WTC11 (cell line): Measurements from ENCODE around the gene AFF3. TPM values are rescaled to one million over a fixed set of nuclear protein-coding genes. Genes with fewer than 3 reads are reported as not detected.

Experiments used
- ATAC-seq: fragments of 200-7000 bp; cut with Tn5 transposase; 2 replicates; pipeline ENCODE4 v1.10.0; 2021; ENCODE audit warnings: mild to moderate bottlenecking, moderate library complexity
- CTCF ChIA-PET: fragments of 300-600 bp; sonication (Branson Sonifier 250); formaldehyde crosslinking; loops from one replicate; lab custom pipeline; 2021; ENCODE audit warnings: antibody characterized with exemption; lab: Charles Lee
- POLR2A ChIA-PET: fragments of 350-600 bp; sonication (Branson Sonifier 250); formaldehyde crosslinking; loops from one replicate; lab custom pipeline; 2021; ENCODE audit warnings: antibody characterized with exemption; lab: Charles Lee
- DNase-seq: peaks from one replicate; pipeline ENCODE4 v3.0.0; 2021; ENCODE audit warnings: low spot score
- H3K27ac Mint-ChIP-seq: 2 replicates; pipeline ENCODE4 v1.8.0; 2021; ENCODE audit warnings: mixed read lengths
- H3K27me3 Mint-ChIP-seq: 2 replicates; pipeline ENCODE4 v1.8.0; 2021; ENCODE audit warnings: low read depth, mild to moderate bottlenecking, moderate library complexity, mixed read lengths
- H3K36me3 Mint-ChIP-seq: 2 replicates; pipeline ENCODE4 v1.8.0; 2021; ENCODE audit warnings: mixed read lengths
- H3K4me1 Mint-ChIP-seq: 2 replicates; pipeline ENCODE4 v1.8.0; 2022; ENCODE audit warnings: mixed read lengths
- H3K4me3 Mint-ChIP-seq: 2 replicates; pipeline ENCODE4 v1.8.0; 2021; ENCODE audit warnings: mild to moderate bottlenecking, moderate library complexity, mixed read lengths
- H3K9me3 Mint-ChIP-seq: 2 replicates; pipeline ENCODE4 v1.8.0; 2021; ENCODE audit warnings: mixed read lengths
- AFF4 ChIP-seq: sonication (generic); formaldehyde crosslinking; IDR thresholded peaks from 2 replicates; pipeline ENCODE4 v1.8.1; 2023; ENCODE audit warnings: mild to moderate bottlenecking, missing genetic modification reagents, borderline replicate concordance
- CREM ChIP-seq: sonication (generic); formaldehyde crosslinking; IDR thresholded peaks from 2 replicates; pipeline ENCODE4 v1.8.1; 2022; ENCODE audit warnings: mild to moderate bottlenecking, missing genetic modification reagents, moderate library complexity
- CTCF ChIP-seq: fragments of 200-600 bp; IDR thresholded peaks from 2 replicates; pipeline ENCODE4 v1.8.0; 2022; ENCODE audit warnings: antibody characterized with exemption
- E2F5 ChIP-seq: sonication (generic); formaldehyde crosslinking; IDR thresholded peaks from 2 replicates; pipeline ENCODE4 v1.8.1; 2022; ENCODE audit warnings: mild to moderate bottlenecking, moderate library complexity, missing genetic modification reagents
- HMGA2 ChIP-seq: fragments of 250-450 bp; sonication (Bioruptor Pico); IDR thresholded peaks from 2 replicates; pipeline ENCODE4 v1.4.0; 2021; ENCODE audit warnings: mild to moderate bottlenecking, moderate library complexity
- JAZF1 ChIP-seq: fragments of 250-450 bp; sonication (Bioruptor Pico); IDR thresholded peaks from 2 replicates; pipeline ENCODE4 v1.9.0; 2021; ENCODE audit warnings: moderate library complexity, mild to moderate bottlenecking, inconsistent platforms
- MYBL2 ChIP-seq: sonication (generic); formaldehyde crosslinking; IDR thresholded peaks from 2 replicates; pipeline ENCODE4 v1.8.1; 2023; ENCODE audit warnings: mild to moderate bottlenecking, moderate library complexity, missing genetic modification reagents
- NFATC4 ChIP-seq: fragments of 250-450 bp; sonication (Bioruptor Pico); IDR thresholded peaks from 2 replicates; pipeline ENCODE4 v1.9.0; 2021; ENCODE audit warnings: mild to moderate bottlenecking
- PRRX2 ChIP-seq: fragments of 250-450 bp; sonication (Bioruptor Pico); IDR thresholded peaks from 2 replicates; pipeline ENCODE4 v1.8.0; 2021; ENCODE audit warnings: mild to moderate bottlenecking
- SP1 ChIP-seq: sonication (generic); formaldehyde crosslinking; conservative IDR thresholded peaks from 2 replicates; pipeline ENCODE4 v1.8.1; 2022; ENCODE audit warnings: missing genetic modification reagents
- TP53 ChIP-seq: sonication (generic); formaldehyde crosslinking; IDR thresholded peaks from 2 replicates; pipeline ENCODE4 v1.8.1; 2023; ENCODE audit warnings: mild to moderate bottlenecking, missing genetic modification reagents
- ZNF219 ChIP-seq: sonication (generic); formaldehyde crosslinking; IDR thresholded peaks from 2 replicates; pipeline ENCODE4 v1.8.0; 2023; ENCODE audit warnings: missing genetic modification reagents, mild to moderate bottlenecking, borderline replicate concordance
- ZNF317 ChIP-seq: sonication (generic); formaldehyde crosslinking; IDR thresholded peaks from 2 replicates; pipeline ENCODE4 v1.8.1; 2023; ENCODE audit warnings: low read depth, mild to moderate bottlenecking, moderate library complexity, missing genetic modification reagents, borderline replicate concordance
- total RNA-seq: library from RNA; stranded (reverse); gene quantifications from 3 replicates; pipeline ENCODE4 v1.2.3, GENCODE V29; 2021
- TF ChIP-seq, protein P1 (sequence below): fragments of 250-450 bp; sonication (Bioruptor Pico); conservative IDR thresholded peaks from 2 replicates; pipeline ENCODE4 v1.9.0; 2021; ENCODE audit warnings: mild to moderate bottlenecking
- TF ChIP-seq, protein P2 (sequence below): sonication (generic); formaldehyde crosslinking; IDR thresholded peaks from 2 replicates; pipeline ENCODE4 v1.8.1; 2022; ENCODE audit warnings: missing genetic modification reagents, borderline replicate concordance

The AFF3 gene
- total RNA-seq, 1 experiment from 2014 or later = 1.2 TPM

GRCh38 chr2:99743146-99743545, 399.2 kb downstream of the AFF3 start (continued):
- TF ChIP-seq JAZF1 (CRISPR knock-in tag) = no peak
- TF ChIP-seq, protein P1, sequence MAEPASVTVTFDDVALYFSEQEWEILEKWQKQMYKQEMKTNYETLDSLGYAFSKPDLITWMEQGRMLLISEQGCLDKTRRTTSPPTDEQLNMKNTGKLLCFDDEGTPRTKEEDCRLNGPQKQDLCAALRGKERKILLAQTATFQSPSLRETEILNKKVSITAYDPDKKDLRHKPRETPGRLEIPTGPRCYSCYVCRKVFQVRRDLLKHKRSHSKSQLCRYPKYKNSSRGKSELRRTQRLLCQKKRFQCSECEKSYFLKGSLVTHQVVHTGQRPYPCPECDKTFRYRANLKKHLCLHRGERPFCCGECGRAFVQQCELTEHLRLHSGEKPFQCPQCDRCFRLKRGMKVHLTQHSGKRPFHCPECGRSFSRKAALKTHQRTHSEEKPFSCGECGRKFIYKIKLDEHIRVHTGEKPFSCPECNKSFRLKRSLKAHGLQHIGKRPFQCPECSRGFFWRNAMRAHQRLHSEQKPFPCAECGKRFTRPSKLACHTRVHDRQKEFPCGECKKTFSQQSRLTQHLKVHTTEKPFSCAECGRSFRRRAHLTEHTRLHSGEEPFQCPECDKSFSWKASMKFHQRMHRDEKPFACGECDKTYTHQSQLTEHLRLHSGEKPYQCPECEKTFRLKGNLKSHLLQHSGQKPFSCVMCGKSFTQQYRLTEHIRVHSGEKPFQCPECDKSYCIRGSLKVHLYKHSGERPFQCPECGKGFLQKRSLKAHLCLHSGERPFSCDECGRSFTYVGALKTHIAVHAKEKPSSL (CRISPR knock-in tag) = no peak

DNA sequence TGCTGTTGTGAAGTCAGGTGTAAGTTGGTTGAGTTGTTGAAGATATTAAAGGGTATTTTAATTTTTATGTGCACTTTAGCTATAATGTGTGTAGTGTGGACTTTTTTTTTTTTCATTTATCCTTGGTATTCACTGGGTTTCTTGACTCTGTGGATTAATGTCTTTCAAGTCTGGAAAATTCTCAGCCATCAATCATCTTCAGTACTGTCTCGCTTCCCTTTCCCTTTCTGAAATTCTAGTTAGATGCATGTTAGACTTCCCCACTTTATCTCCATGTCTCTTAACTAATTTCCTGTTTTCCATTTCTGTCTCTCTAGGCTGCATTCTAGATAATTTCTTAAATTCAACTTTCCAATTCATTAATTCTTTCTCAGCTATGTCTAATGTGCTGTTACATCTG, 404.9 kb downstream of the AFF3 start:
- TF ChIP-seq E2F5 (CRISPR knock-in tag) (no peak), PRRX2 (CRISPR knock-in tag) (no peak), CTCF (no peak), SP1 (CRISPR knock-in tag) (no peak), AFF4 (CRISPR knock-in tag) (no peak), NFATC4 (CRISPR knock-in tag) (no peak), HMGA2 (no peak), MYBL2 (CRISPR knock-in tag) (no peak), ZNF317 (CRISPR knock-in tag) (no peak), ZNF219 (CRISPR knock-in tag) (no peak), TP53 (CRISPR knock-in tag) (no peak), CREM (CRISPR knock-in tag) (no peak)
- TF ChIP-seq, protein P2, sequence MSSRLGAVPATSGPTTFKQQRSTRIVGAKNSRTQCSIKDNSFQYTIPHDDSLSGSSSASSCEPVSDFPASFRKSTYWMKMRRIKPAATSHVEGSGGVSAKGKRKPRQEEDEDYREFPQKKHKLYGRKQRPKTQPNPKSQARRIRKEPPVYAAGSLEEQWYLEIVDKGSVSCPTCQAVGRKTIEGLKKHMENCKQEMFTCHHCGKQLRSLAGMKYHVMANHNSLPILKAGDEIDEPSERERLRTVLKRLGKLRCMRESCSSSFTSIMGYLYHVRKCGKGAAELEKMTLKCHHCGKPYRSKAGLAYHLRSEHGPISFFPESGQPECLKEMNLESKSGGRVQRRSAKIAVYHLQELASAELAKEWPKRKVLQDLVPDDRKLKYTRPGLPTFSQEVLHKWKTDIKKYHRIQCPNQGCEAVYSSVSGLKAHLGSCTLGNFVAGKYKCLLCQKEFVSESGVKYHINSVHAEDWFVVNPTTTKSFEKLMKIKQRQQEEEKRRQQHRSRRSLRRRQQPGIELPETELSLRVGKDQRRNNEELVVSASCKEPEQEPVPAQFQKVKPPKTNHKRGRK = no peak
- Mint-ChIP-seq H3K4me3 (no peak overlapping the region), H3K4me1 (0 out of 2 replicates have a peak, but pooled peaks cover 3% of the 10 kb centered on the region), H3K27me3 (no peaks in the 10 kb centered on the region), H3K27ac (no peak overlapping the region), H3K9me3 (no peaks in the 10 kb centered on the region), H3K36me3 (no peaks in the 10 kb centered on the region)
- ATAC-seq (no peak), DNase-seq (no peak)
- POLR2A ChIA-PET = no interaction called here
- CTCF ChIA-PET = interaction anchor here (0.9 kb wide), 1 partner anchor 11 kb away, joined by 3 read pairs; no protein-coding TSS in a partner anchor
